GM23338 (cell line): Measurements from ENCODE around the gene CHIA. TPM values are rescaled to one million over a fixed set of nuclear protein-coding genes. Genes with fewer than 3 reads are reported as not detected.
A peak's percentile ranks its signal among the peaks of the same experiment; 100 is the strongest.

Source experiments
- ATAC-seq: fragments of 200-7000 bp; cut with Tn5 transposase; 3 replicates; pipeline ENCODE4 v1.9.1; 2020
- DNase-seq: peaks from one replicate; pipeline ENCODE4 v3.0.0-alpha.2; 2015; ENCODE audit warnings: low spot score
- H2AFZ ChIP-seq: fragments of 200-600 bp; sonication (generic); 2 replicates; pipeline ENCODE4 v1.8.0; 2016; ENCODE audit warnings: antibody characterized with exemption, mild to moderate bottlenecking, moderate library complexity
- H3F3A ChIP-seq: fragments of 200-600 bp; sonication (generic); replicated peaks from 2 replicates; pipeline ENCODE4 v1.8.0; 2017; ENCODE audit warnings: antibody characterized with exemption, mixed run types, low read depth
- H3K27ac ChIP-seq: fragments of 200-600 bp; sonication (generic); 2 replicates; pipeline ENCODE4 v1.6.1; 2016; ENCODE audit warnings: low read depth
- H3K27me3 ChIP-seq: fragments of 200-600 bp; sonication (generic); 2 replicates; pipeline ENCODE4 v1.8.0; 2016; ENCODE audit warnings: mild to moderate bottlenecking, mixed run types, moderate library complexity; ENCODE audit not compliant: insufficient read depth
- H3K36me3 ChIP-seq: fragments of 200-600 bp; sonication (generic); 2 replicates; pipeline ENCODE4 v1.8.0; 2016; ENCODE audit warnings: mild to moderate bottlenecking; ENCODE audit not compliant: insufficient read depth
- H3K4me1 ChIP-seq: fragments of 200-600 bp; sonication (generic); 2 replicates; pipeline ENCODE4 v1.8.0; 2016; ENCODE audit warnings: mild to moderate bottlenecking, moderate library complexity; ENCODE audit not compliant: insufficient read depth
- H3K4me2 ChIP-seq: fragments of 200-600 bp; sonication (generic); 2 replicates; pipeline ENCODE4 v1.7.1; 2017; ENCODE audit warnings: mixed run types
- H3K4me3 ChIP-seq: fragments of 200-600 bp; sonication (generic); 2 replicates; pipeline ENCODE4 v1.6.1; 2016; ENCODE audit warnings: mixed run types
- H3K79me2 ChIP-seq: fragments of 200-600 bp; sonication (generic); replicated peaks from 2 replicates; pipeline ENCODE4 v1.8.0; 2017; ENCODE audit warnings: mild to moderate bottlenecking; ENCODE audit not compliant: insufficient read depth
- H3K9me2 ChIP-seq: fragments of 200-600 bp; sonication (generic); 2 replicates; pipeline ENCODE4 v1.8.0; 2017; ENCODE audit not compliant: insufficient read depth
- H4K20me1 ChIP-seq: fragments of 200-600 bp; sonication (generic); replicated peaks from 2 replicates; pipeline ENCODE4 v1.8.0; 2017; ENCODE audit warnings: mild to moderate bottlenecking; ENCODE audit not compliant: insufficient read depth
- H3K27ac Mint-ChIP-seq: 2 replicates; pipeline ENCODE4 v1.8.0; 2020; ENCODE audit warnings: inconsistent platforms, mild to moderate bottlenecking, moderate library complexity, mixed read lengths
- H3K27me3 Mint-ChIP-seq: 3 replicates; pipeline ENCODE4 v1.8.0; 2022; ENCODE audit warnings: low read depth, mild to moderate bottlenecking, moderate library complexity, mixed read lengths, inconsistent platforms; ENCODE audit not compliant: insufficient read depth, poor library complexity
- H3K36me3 Mint-ChIP-seq: 3 replicates; pipeline ENCODE4 v1.8.0; 2021; ENCODE audit warnings: low read depth, mild to moderate bottlenecking, inconsistent platforms, moderate library complexity, mixed read lengths
- H3K4me1 Mint-ChIP-seq: 3 replicates; pipeline ENCODE4 v1.8.0; 2020; ENCODE audit warnings: mild to moderate bottlenecking, inconsistent platforms, mixed read lengths
- H3K4me3 Mint-ChIP-seq: 3 replicates; pipeline ENCODE4 v1.8.0; 2021; ENCODE audit warnings: moderate library complexity, mild to moderate bottlenecking, inconsistent platforms, mixed read lengths
- H3K9me3 Mint-ChIP-seq: 3 replicates; pipeline ENCODE4 v1.8.0; 2020; ENCODE audit warnings: moderate library complexity, mild to moderate bottlenecking, inconsistent platforms, mixed read lengths
- CREB1 ChIP-seq: fragments of 250-450 bp; sonication (Bioruptor Pico); IDR thresholded peaks from 2 replicates; pipeline ENCODE4 v1.5.0; 2020; ENCODE audit warnings: low read depth, mild to moderate bottlenecking, moderate library complexity
- ETS1 ChIP-seq: IDR thresholded peaks from 2 replicates; pipeline ENCODE4 v1.6.1; 2016; ENCODE audit warnings: antibody characterized with exemption
- EZH2 ChIP-seq: fragments of 200-600 bp; sonication (generic); IDR thresholded peaks from one replicate; pipeline ENCODE4 v1.8.0; 2017; ENCODE audit warnings: antibody characterized with exemption, mild to moderate bottlenecking, low read depth; ENCODE audit not compliant: unreplicated experiment
- EZH2phosphoT487 ChIP-seq: fragments of 200-600 bp; sonication (generic); IDR thresholded peaks from one replicate; pipeline ENCODE4 v1.8.1; 2018; ENCODE audit warnings: antibody characterized with exemption; ENCODE audit not compliant: unreplicated experiment
- JUNB ChIP-seq: IDR thresholded peaks from one replicate; pipeline ENCODE4 v1.6.1; 2016; ENCODE audit warnings: antibody characterized with exemption; ENCODE audit not compliant: unreplicated experiment
- NANOG ChIP-seq: IDR thresholded peaks from 2 replicates; pipeline ENCODE4 v1.6.1; 2016; ENCODE audit warnings: antibody characterized with exemption, borderline replicate concordance
- POLR2AphosphoS5 ChIP-seq: IDR thresholded peaks from 2 replicates; pipeline ENCODE4 v1.6.1; 2016; ENCODE audit warnings: antibody characterized with exemption, low read depth
- STAT1 ChIP-seq: IDR thresholded peaks from one replicate; pipeline ENCODE4 v1.6.1; 2016; ENCODE audit warnings: antibody characterized with exemption; ENCODE audit not compliant: unreplicated experiment
- ZNF114 ChIP-seq: fragments of 250-450 bp; sonication (Bioruptor Pico); IDR thresholded peaks from 2 replicates; pipeline ENCODE4 v1.5.0; 2020; ENCODE audit warnings: mild to moderate bottlenecking, moderate library complexity
- ZNF331 ChIP-seq: fragments of 250-450 bp; sonication (Bioruptor Pico); IDR thresholded peaks from 2 replicates; pipeline ENCODE4 v1.5.0; 2020; ENCODE audit warnings: low read depth, mild to moderate bottlenecking, moderate library complexity
- polyA plus RNA-seq: library from polyadenylated mRNA; unstranded; fragments of >200 nt; fragmentation: Nextera tagmentation; extraction: Ambion mirVana; gene quantifications from 2 replicates; pipeline ENCODE4 v1.2.1, GENCODE V29; 2016
- total RNA-seq: library from RNA; depleted of rRNA; stranded (reverse); fragments of >200 nt; shearing (Covaris generic); gene quantifications from 2 replicates; pipeline ENCODE4 v1.2.3, GENCODE V29; 2014
- TF ChIP-seq, protein P1 (sequence below): IDR thresholded peaks from one replicate; pipeline ENCODE4 v1.6.1; 2018; ENCODE audit warnings: antibody characterized with exemption; ENCODE audit not compliant: unreplicated experiment
- TF ChIP-seq, protein P2 (sequence below), 2 experiments: fragments of 200-600 bp in 1 of 2; sonication (generic) in 1 of 2; conservative IDR thresholded peaks; 2 replicates each; pipeline versions ENCODE4 v1.5.1 to v1.6.1; 2016 to 2017; ENCODE audit warnings: antibody characterized with exemption in 2 of 2, low read depth in 2 of 2, mild to moderate bottlenecking in 2 of 2, moderate library complexity in 1 of 2

Gene CHIA
- total and polyA plus RNA-seq, 2 experiments from 2014 or later = not detected

- no peak for TF ChIP-seq ETS1
- TF ChIP-seq STAT1 = no peak
These were observed 16.0 kb upstream of the CHIA start (continued) for GRCh38 chr1:111274653-111275052.

GRCh38 chr1:111275079-111275478 lies 15.6 kb upstream of the CHIA start:
- Histone ChIP-seq H3F3A (no peaks in the 10 kb centered on the region), H3K79me2 (no peaks in the 10 kb centered on the region), H3K27ac (no peak overlapping the region), H2AFZ (peak overlapping the region; percentile 80), H3K27me3 (no peaks in the 10 kb centered on the region), H3K4me2 (no peak overlapping the region), H3K36me3 (no peaks in the 10 kb centered on the region), H3K9me2 (peaks cover 13% of the 10 kb centered on the region), H4K20me1 (no peaks in the 10 kb centered on the region), H3K4me3 (no peak overlapping the region), H3K4me1 (peaks cover 12% of the 10 kb centered on the region)
- no peaks in the 10 kb centered on the region for H3K9me3 Mint-ChIP-seq
- DNase-seq (no peak), ATAC-seq (no peak)
- H3K36me3 Mint-ChIP-seq = no peaks in the 10 kb centered on the region
- H3K27ac Mint-ChIP-seq = no peak overlapping the region
- no peak overlapping the region for H3K4me3 Mint-ChIP-seq
- no peak for TF ChIP-seq EZH2
- peaks cover 16% of the 10 kb centered on the region for H3K4me1 Mint-ChIP-seq
- H3K27me3 Mint-ChIP-seq = peaks cover 6% of the 10 kb centered on the region

DNA sequence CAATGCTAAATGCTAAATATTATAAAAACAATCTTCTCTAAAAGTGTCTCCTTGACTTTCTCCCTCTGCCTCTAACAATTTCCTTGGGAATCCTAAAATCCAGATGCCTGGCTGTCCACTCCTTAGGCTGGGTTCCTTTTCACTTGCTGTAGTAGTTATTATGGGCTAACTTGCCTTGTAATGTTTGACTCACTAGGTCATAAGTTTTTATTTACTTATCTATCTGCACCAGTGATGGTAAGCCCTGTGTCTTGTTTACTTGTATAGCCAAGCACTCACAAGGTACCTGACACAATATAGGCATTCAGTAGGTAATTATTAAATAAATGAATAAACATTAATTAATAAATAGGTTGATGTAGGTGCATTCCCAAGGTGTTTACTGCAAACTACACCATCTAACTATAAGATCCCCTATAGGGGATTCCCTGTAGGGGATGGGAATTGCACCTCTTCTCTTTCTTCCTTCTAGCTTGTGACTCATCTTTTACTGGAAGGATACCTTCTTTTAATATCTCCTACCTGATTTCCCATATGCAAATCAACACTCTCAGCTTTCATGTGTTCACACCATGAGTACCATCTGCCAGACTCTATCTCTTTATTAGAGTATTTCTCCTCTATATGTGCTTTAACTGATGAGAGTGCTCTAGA lies 14.7 kb upstream of the CHIA start:
- no peaks in the 10 kb centered on the region for H3K27me3 ChIP-seq
- H3K9me2 ChIP-seq = peaks cover 10% of the 10 kb centered on the region; the same call in 1 of the 2 replicates
- H3K79me2 ChIP-seq = no peaks in the 10 kb centered on the region
- H3F3A ChIP-seq = no peaks in the 10 kb centered on the region
- no peaks in the 10 kb centered on the region for H3K36me3 Mint-ChIP-seq
- no peak for ATAC-seq
- H3K9me3 Mint-ChIP-seq = no peaks in the 10 kb centered on the region
- no peak overlapping the region for H3K27ac ChIP-seq
- no peak overlapping the region for H3K4me3 Mint-ChIP-seq
- H3K4me2 ChIP-seq = no peak overlapping the region
- peaks cover 12% of the 10 kb centered on the region for H3K4me1 ChIP-seq
- peaks cover 6% of the 10 kb centered on the region for H3K27me3 Mint-ChIP-seq
- peaks cover 16% of the 10 kb centered on the region for H3K4me1 Mint-ChIP-seq
- H3K36me3 ChIP-seq = no peaks in the 10 kb centered on the region
- no peaks in the 10 kb centered on the region for H4K20me1 ChIP-seq
- no peak for DNase-seq
- no peak overlapping the region for H3K4me3 ChIP-seq
- no peak overlapping the region for H3K27ac Mint-ChIP-seq
- no peak overlapping the region for H2AFZ ChIP-seq
- no peak for TF ChIP-seq STAT1
- no peak for TF ChIP-seq ZNF114 (CRISPR knock-in tag)
- TF ChIP-seq JUNB = no peak
- no peak for TF ChIP-seq EZH2phosphoT487
- TF ChIP-seq EZH2 = no peak
- TF ChIP-seq NANOG = no peak
- no peak for TF ChIP-seq ZNF331 (CRISPR knock-in tag)
- no peak for TF ChIP-seq ETS1
- TF ChIP-seq POLR2AphosphoS5 = no peak
- TF ChIP-seq, protein P1, sequence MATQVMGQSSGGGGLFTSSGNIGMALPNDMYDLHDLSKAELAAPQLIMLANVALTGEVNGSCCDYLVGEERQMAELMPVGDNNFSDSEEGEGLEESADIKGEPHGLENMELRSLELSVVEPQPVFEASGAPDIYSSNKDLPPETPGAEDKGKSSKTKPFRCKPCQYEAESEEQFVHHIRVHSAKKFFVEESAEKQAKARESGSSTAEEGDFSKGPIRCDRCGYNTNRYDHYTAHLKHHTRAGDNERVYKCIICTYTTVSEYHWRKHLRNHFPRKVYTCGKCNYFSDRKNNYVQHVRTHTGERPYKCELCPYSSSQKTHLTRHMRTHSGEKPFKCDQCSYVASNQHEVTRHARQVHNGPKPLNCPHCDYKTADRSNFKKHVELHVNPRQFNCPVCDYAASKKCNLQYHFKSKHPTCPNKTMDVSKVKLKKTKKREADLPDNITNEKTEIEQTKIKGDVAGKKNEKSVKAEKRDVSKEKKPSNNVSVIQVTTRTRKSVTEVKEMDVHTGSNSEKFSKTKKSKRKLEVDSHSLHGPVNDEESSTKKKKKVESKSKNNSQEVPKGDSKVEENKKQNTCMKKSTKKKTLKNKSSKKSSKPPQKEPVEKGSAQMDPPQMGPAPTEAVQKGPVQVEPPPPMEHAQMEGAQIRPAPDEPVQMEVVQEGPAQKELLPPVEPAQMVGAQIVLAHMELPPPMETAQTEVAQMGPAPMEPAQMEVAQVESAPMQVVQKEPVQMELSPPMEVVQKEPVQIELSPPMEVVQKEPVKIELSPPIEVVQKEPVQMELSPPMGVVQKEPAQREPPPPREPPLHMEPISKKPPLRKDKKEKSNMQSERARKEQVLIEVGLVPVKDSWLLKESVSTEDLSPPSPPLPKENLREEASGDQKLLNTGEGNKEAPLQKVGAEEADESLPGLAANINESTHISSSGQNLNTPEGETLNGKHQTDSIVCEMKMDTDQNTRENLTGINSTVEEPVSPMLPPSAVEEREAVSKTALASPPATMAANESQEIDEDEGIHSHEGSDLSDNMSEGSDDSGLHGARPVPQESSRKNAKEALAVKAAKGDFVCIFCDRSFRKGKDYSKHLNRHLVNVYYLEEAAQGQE = no peak
- TF ChIP-seq, protein P2, sequence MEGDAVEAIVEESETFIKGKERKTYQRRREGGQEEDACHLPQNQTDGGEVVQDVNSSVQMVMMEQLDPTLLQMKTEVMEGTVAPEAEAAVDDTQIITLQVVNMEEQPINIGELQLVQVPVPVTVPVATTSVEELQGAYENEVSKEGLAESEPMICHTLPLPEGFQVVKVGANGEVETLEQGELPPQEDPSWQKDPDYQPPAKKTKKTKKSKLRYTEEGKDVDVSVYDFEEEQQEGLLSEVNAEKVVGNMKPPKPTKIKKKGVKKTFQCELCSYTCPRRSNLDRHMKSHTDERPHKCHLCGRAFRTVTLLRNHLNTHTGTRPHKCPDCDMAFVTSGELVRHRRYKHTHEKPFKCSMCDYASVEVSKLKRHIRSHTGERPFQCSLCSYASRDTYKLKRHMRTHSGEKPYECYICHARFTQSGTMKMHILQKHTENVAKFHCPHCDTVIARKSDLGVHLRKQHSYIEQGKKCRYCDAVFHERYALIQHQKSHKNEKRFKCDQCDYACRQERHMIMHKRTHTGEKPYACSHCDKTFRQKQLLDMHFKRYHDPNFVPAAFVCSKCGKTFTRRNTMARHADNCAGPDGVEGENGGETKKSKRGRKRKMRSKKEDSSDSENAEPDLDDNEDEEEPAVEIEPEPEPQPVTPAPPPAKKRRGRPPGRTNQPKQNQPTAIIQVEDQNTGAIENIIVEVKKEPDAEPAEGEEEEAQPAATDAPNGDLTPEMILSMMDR (conservative IDR thresholded peaks at IDR 0.05; ENCODE audit: low read depth in 2 of 2) = no peak
- TF ChIP-seq CREB1 (CRISPR knock-in tag) = no peak
